ENCODE measurements around the gene PLPPR1. TPM values are rescaled to one million over a fixed set of nuclear protein-coding genes. Genes with fewer than 3 reads are reported as not detected.

Gene PLPPR1
- polyA plus RNA-seq, 3 donors: not detected

GRCh38 chr9:101062686-101063085 lies 34.2 kb downstream of the PLPPR1 start:
- H3K9ac ChIP-seq (ENCODE audit: insufficient read depth, low read length, poor library complexity, severe bottlenecking): no peak overlapping the region
- no peak for DNase-seq
- no peaks in the 10 kb centered on the region for H3K36me3 ChIP-seq (replicated peaks in 1 of 2; ENCODE audit: control insufficient read depth in 1 of 2, insufficient read depth in 2 of 2, low read length in 2 of 2)
- intact Hi-C loops (cut with micrococcal nuclease): no loop called here
- H3K79me2 ChIP-seq (ENCODE audit: insufficient read depth, low read length): no peaks in the 10 kb centered on the region
- Mint-ChIP-seq H3K27me3 (ENCODE audit: low read depth in 3 of 3) (no peaks in the 10 kb centered on the region), H3K4me1 (no peaks in the 10 kb centered on the region), H3K9me3 (no peaks in the 10 kb centered on the region), H3K4me3 (no peak overlapping the region), H3K27ac (no peak overlapping the region), H3K36me3 (no peaks in the 10 kb centered on the region)
- 100% methylated on average over 1 of the region's 1 CpG for WGBS (ENCODE audit: insufficient coverage)
- H3K4me1 ChIP-seq (ENCODE audit: control insufficient read depth in 1 of 2, insufficient read depth in 2 of 2, low read length in 2 of 2): no peaks in the 10 kb centered on the region
- H3K27ac ChIP-seq (ENCODE audit: low read depth in 1 of 2, low read length in 2 of 2): no peak overlapping the region
- no peaks in the 10 kb centered on the region for H3K27me3 ChIP-seq (ENCODE audit: control insufficient read depth in 2 of 2, insufficient read depth in 2 of 2, low read length in 2 of 2)
- H4K20me1 ChIP-seq (ENCODE audit: insufficient read depth, low read length): no peaks in the 10 kb centered on the region
- H3K4me3 ChIP-seq (replicated peaks in 1 of 3; ENCODE audit: low read depth in 2 of 3, low read length in 3 of 3): no peak overlapping the region
- H3K9me3 ChIP-seq (replicated peaks in 1 of 2; ENCODE audit: control insufficient read depth in 1 of 2, insufficient read depth in 1 of 2, low read length in 2 of 2): no peaks in the 10 kb centered on the region
- no peak overlapping the region for H3K4me2 ChIP-seq (replicated peaks; ENCODE audit: extremely low read depth, low read length, poor library complexity, severe bottlenecking)
- no peak for TF ChIP-seq CTCF (IDR thresholded peaks at IDR 0.05)
- no peak overlapping the region for H2AFZ ChIP-seq (ENCODE audit: insufficient read depth, low read depth, low read length, poor library complexity, severe bottlenecking)

- intact Hi-C loops (cut with micrococcal nuclease): no loop called here
- DNase-seq: no peak
Observed at GRCh38 chr9:101063192-101063591, 34.7 kb downstream of the PLPPR1 start.

More at GRCh38 chr9:101063192-101063591, 34.7 kb downstream of the PLPPR1 start:
- H3K27ac ChIP-seq (ENCODE audit: low read depth in 1 of 2, low read length in 2 of 2): no peak overlapping the region
- H3K36me3 Mint-ChIP-seq: no peaks in the 10 kb centered on the region
- H2AFZ ChIP-seq (ENCODE audit: insufficient read depth, low read depth, low read length, poor library complexity, severe bottlenecking): no peak overlapping the region
- no peaks in the 10 kb centered on the region for H3K4me1 ChIP-seq (ENCODE audit: control insufficient read depth in 1 of 2, insufficient read depth in 2 of 2, low read length in 2 of 2)
- no peaks in the 10 kb centered on the region for H3K4me1 Mint-ChIP-seq
- H3K9me3 Mint-ChIP-seq: no peaks in the 10 kb centered on the region
- H3K27ac Mint-ChIP-seq: no peak overlapping the region
- H3K4me2 ChIP-seq (replicated peaks; ENCODE audit: extremely low read depth, low read length, poor library complexity, severe bottlenecking): no peak overlapping the region
- no peak overlapping the region for H3K4me3 ChIP-seq (replicated peaks in 1 of 3; ENCODE audit: low read depth in 2 of 3, low read length in 3 of 3)
- no peak for TF ChIP-seq CTCF (IDR thresholded peaks at IDR 0.05)
- H3K9me3 ChIP-seq (replicated peaks in 1 of 2; ENCODE audit: control insufficient read depth in 1 of 2, insufficient read depth in 1 of 2, low read length in 2 of 2): no peaks in the 10 kb centered on the region
- no peaks in the 10 kb centered on the region for H4K20me1 ChIP-seq (ENCODE audit: insufficient read depth, low read length)
- no peaks in the 10 kb centered on the region for H3K27me3 ChIP-seq (ENCODE audit: control insufficient read depth in 2 of 2, insufficient read depth in 2 of 2, low read length in 2 of 2)
- H3K9ac ChIP-seq (ENCODE audit: insufficient read depth, low read length, poor library complexity, severe bottlenecking): no peak overlapping the region
- H3K27me3 Mint-ChIP-seq (ENCODE audit: low read depth in 3 of 3): peaks cover 0 to under 1% (median 0%) of the 10 kb centered on the region in 3 donors
- no peak overlapping the region for H3K4me3 Mint-ChIP-seq
- no peaks in the 10 kb centered on the region for H3K79me2 ChIP-seq (ENCODE audit: insufficient read depth, low read length)
- H3K36me3 ChIP-seq (replicated peaks in 1 of 2; ENCODE audit: control insufficient read depth in 1 of 2, insufficient read depth in 2 of 2, low read length in 2 of 2): no peaks in the 10 kb centered on the region
- no CpG with 5 or more reads among the region's 2 CpGs for WGBS (ENCODE audit: insufficient coverage)

Data from CD14-positive monocyte (primary cell).